Lung (tissue), 12 donors: ENCODE measurements around the gene PCBP3. TPM values are rescaled to one million over a fixed set of nuclear protein-coding genes. Genes with fewer than 3 reads are reported as not detected.

Experiments
- ATAC-seq: fragments of 200-7000 bp; cut with Tn5 transposase; one replicate; pipeline ENCODE4 v1.9.1; 2020; ENCODE audit warnings: moderate number of reproducible peaks; ENCODE audit not compliant: insufficient read depth, low FRiP score
- DNase-seq, 3 donors: peaks; one replicate each; pipeline ENCODE4 v3.0.0-alpha.2; 2013 to 2017
- H3K27ac ChIP-seq, 2 donors: one replicate each; pipeline ENCODE4 v1.5.1; 2013; ENCODE audit warnings: mild to moderate bottlenecking in 2 of 2, moderate library complexity in 2 of 2, control low read depth in 1 of 2, inconsistent platforms in 1 of 2, low read depth in 1 of 2, low read length in 1 of 2
- H3K27me3 ChIP-seq, 3 donors: one replicate each; pipeline ENCODE4 v1.5.1; 2013; ENCODE audit warnings: low read length in 2 of 3; ENCODE audit not compliant: control insufficient read depth in 3 of 3, insufficient read depth in 3 of 3
- H3K36me3 ChIP-seq, 4 donors: one replicate each; pipeline ENCODE4 v1.5.1; 2013; ENCODE audit warnings: low read length in 4 of 4, mild to moderate bottlenecking in 1 of 4, moderate library complexity in 1 of 4; ENCODE audit not compliant: control insufficient read depth in 4 of 4, insufficient read depth in 4 of 4
- H3K4me1 ChIP-seq, 5 donors: one replicate each; pipeline ENCODE4 v1.5.1; 2013; ENCODE audit warnings: low read length in 5 of 5, mild to moderate bottlenecking in 2 of 5, moderate library complexity in 1 of 5; ENCODE audit not compliant: control insufficient read depth in 5 of 5, insufficient read depth in 5 of 5
- H3K4me3 ChIP-seq: one replicate; pipeline ENCODE4 v1.5.1; 2013; ENCODE audit warnings: mild to moderate bottlenecking, control low read depth, moderate library complexity
- H3K9ac ChIP-seq, 2 donors: one replicate each; pipeline ENCODE4 v1.5.1; 2013; ENCODE audit warnings: low read length in 2 of 2, control low read depth in 1 of 2; ENCODE audit not compliant: insufficient read depth in 1 of 2
- H3K9me3 ChIP-seq, 4 donors: one replicate each; pipeline ENCODE4 v1.5.1; 2013; ENCODE audit warnings: low read length in 3 of 4, mild to moderate bottlenecking in 1 of 4, moderate library complexity in 1 of 4; ENCODE audit not compliant: control insufficient read depth in 4 of 4, insufficient read depth in 3 of 4
- WGBS, 2 donors: extraction: QIAGEN DNeasy Blood & Tissue Kit; methylation state at CpG; one replicate each; pipeline ENCODE4 v1.1.7; 2013; 5-methylcytosine and 5-hydroxymethylcytosine counted together
- polyA plus RNA-seq, 2 donors: library from polyadenylated mRNA; stranded (reverse); fragments of 200-250 nt; gene quantifications; one replicate each; pipeline ENCODE4 v1.2.1, GENCODE V29; 2013
- total RNA-seq, 2 donors: library from RNA; depleted of rRNA in 1 of 2; stranded (reverse); fragments of >200 nt in 1 of 2; gene quantifications; one replicate each; pipeline ENCODE4 v1.2.1, GENCODE V29; 2014 to 2021
- TF ChIP-seq, protein P1 (sequence below): IDR thresholded peaks from 2 replicates; pipeline ENCODE4 v1.5.1; 2012; ENCODE audit warnings: mild to moderate bottlenecking; ENCODE audit errors: control extremely low read depth, extremely low read depth
- donor health status: control.
- donor health status: control.
- donor health status: Bipolar disorder and iron deficiency.
- donor health status: healthy.
- donor health status: DM: yes; HTN: yes; CAD: no.

Gene PCBP3
- total and polyA plus RNA-seq, 4 donors = 1.6 to 8.2 (median 3.1) TPM

DNA sequence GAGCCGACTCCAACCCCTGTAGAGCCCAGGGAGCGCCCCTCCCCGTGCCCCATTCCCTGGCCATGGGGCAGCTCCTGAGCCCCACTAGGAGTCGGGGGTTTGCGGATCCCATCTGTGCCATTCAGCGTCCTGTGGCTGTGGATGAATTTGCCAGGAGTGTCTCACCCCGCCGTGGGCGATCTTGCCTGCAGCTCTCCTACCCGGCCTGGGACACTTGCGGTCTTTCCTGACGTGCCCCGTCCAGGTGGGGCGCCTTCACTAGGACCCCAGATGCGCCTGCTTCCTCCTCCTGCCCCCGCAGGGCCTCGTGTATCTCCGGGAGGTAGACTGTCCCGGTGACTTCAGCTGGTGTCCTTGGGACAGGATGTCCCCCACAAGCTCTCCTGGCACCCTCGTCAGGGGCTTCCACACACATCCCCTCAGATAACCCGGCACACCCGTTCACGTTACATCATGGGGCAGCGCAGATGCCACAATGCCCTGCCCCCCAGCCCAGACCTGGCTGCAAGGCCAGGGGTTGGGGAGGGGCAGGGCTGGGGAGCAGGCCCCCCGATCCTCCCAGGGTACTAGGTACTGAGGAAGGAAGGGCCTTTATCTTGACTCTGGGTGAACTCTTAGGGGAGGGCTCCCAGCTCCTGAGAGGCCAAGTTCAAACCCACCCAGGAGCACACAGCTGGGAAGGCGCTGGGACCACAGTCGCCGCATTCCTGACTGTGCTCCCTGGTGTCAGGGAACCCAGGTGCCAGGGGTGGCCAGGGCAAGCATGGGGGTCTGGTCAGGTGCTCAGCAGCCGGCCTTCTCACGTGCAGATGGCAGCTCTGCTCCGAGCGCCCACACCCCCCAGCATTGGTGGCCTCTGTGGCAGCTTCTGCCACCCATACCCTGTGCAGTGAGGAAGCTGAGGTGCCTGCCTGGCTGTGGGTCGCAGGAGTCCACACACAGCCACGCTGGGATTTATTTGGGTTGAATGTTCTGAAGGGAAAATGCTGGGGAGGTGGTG lies 284.6 kb downstream of the PCBP3 start:
- H3K27me3 ChIP-seq = no peaks in the 10 kb centered on the region
- WGBS, 2 donors = 82 to 91% methylated on average over 34 of the region's 34 CpGs
- no peak for DNase-seq
- TF ChIP-seq, protein P1, sequence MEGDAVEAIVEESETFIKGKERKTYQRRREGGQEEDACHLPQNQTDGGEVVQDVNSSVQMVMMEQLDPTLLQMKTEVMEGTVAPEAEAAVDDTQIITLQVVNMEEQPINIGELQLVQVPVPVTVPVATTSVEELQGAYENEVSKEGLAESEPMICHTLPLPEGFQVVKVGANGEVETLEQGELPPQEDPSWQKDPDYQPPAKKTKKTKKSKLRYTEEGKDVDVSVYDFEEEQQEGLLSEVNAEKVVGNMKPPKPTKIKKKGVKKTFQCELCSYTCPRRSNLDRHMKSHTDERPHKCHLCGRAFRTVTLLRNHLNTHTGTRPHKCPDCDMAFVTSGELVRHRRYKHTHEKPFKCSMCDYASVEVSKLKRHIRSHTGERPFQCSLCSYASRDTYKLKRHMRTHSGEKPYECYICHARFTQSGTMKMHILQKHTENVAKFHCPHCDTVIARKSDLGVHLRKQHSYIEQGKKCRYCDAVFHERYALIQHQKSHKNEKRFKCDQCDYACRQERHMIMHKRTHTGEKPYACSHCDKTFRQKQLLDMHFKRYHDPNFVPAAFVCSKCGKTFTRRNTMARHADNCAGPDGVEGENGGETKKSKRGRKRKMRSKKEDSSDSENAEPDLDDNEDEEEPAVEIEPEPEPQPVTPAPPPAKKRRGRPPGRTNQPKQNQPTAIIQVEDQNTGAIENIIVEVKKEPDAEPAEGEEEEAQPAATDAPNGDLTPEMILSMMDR = no peak
- H3K36me3 ChIP-seq = no peaks in the 10 kb centered on the region
- no peaks in the 10 kb centered on the region for H3K9me3 ChIP-seq
- H3K27ac ChIP-seq = no peak overlapping the region
- H3K9ac ChIP-seq = no peak overlapping the region
- no peak overlapping the region for H3K4me3 ChIP-seq
- H3K4me1 ChIP-seq = no peaks in the 10 kb centered on the region
- ATAC-seq = no peak

DNA sequence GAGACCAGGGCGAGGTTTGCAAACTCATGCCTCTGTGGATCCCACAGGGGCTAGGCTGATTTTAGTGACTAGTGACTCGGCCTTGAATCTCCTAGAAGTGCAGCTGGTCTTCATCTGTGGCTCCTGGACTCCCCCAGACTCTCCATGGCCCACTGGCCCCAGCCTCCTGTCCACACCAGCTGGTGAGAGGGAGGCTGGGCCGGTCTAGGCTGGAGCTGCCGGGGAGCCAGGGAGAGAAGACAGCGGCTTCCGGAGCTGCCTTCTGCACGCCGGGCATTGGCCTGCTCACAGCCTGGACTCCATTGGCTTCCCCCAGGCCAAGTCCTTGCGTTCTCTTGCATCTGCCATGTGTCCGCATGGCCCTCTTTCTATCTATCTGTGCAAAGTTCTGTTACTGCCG lies 285.9 kb downstream of the PCBP3 start:
- ATAC-seq = no peak
- WGBS, 2 donors = 86 to 88% methylated on average over 11 of the region's 11 CpGs
- Histone ChIP-seq H3K36me3 (no peaks in the 10 kb centered on the region), H3K27ac (no peak overlapping the region), H3K4me1 (no peaks in the 10 kb centered on the region), H3K9ac (no peak overlapping the region), H3K9me3 (no peaks in the 10 kb centered on the region), H3K4me3 (no peak overlapping the region), H3K27me3 (no peaks in the 10 kb centered on the region)
- DNase-seq = no peak
- TF ChIP-seq, protein P1 = no peak

- H3K27me3 ChIP-seq = no peaks in the 10 kb centered on the region
- ATAC-seq (no peak), DNase-seq (no peak)
- H3K4me1 ChIP-seq = no peaks in the 10 kb centered on the region
- TF ChIP-seq, protein P1 = no peak
- H3K9ac ChIP-seq = no peak overlapping the region
- H3K36me3 ChIP-seq = no peaks in the 10 kb centered on the region
- H3K9me3 ChIP-seq = peaks cover 0 to 4% (median under 1%) of the 10 kb centered on the region in 4 donors
- WGBS, 2 donors = 91 to 97% methylated on average over 16 of the region's 16 CpGs
- H3K27ac ChIP-seq = no peak overlapping the region
- no peak overlapping the region for H3K4me3 ChIP-seq
Observed at GRCh38 chr21:45930231-45930760, 286.8 kb downstream of the PCBP3 start.
